Body of pancreas (tissue), 4 donors: ENCODE data around the gene ARMC3.

Experiments
- CTCF ChIP-seq, 7 experiments: fragments of 450-650 bp in 4 of 7; fragments of 200-600 bp in 3 of 7; sonication (generic) in 3 of 7; IDR thresholded peaks; one replicate each; pipeline ENCODE4 v1.5.1; 2016 to 2019; ENCODE audit warnings: antibody characterized with exemption in 7 of 7
- POLR2A ChIP-seq, 3 donors: fragments of 450-650 bp; IDR thresholded peaks; one replicate each; pipeline ENCODE4 v1.6.1; 2016; ENCODE audit warnings: antibody characterized with exemption in 3 of 3, mild to moderate bottlenecking in 2 of 3

GRCh38 chr10:23067337-23067736 is 139.5 kb downstream of the ARMC3 start:
- TF ChIP-seq CTCF (IDR thresholded peaks at IDR 0.05) (no peak), POLR2A (IDR thresholded peaks at IDR 0.05) (no peak)
